Neural cell (in vitro differentiated cells): ENCODE data around the gene MSGN1.

Experiments
- CTCF ChIP-seq: fragments of 450-650 bp; IDR thresholded peaks from 2 replicates; pipeline ENCODE4 v1.5.1; 2014; ENCODE audit warnings: antibody characterized with exemption, mild to moderate bottlenecking, moderate library complexity; ENCODE audit not compliant: poor library complexity, severe bottlenecking
- EZH2 ChIP-seq: fragments of 200-600, 300-800 bp; shearing (Covaris generic), sonication (generic); IDR thresholded peaks from 2 replicates; pipeline ENCODE4 v1.6.1; 2014; ENCODE audit warnings: antibody characterized with exemption, low read length, borderline replicate concordance, mild to moderate bottlenecking; ENCODE audit not compliant: insufficient read depth, poor library complexity, severe bottlenecking
- POLR2AphosphoS5 ChIP-seq: IDR thresholded peaks from 2 replicates; pipeline ENCODE4 v1.6.1; 2012
- REST ChIP-seq: IDR thresholded peaks from 2 replicates; pipeline ENCODE4 v1.6.1; 2012; ENCODE audit warnings: borderline replicate concordance

GRCh38 chr2:17803497-17803896, 12.8 kb upstream of the MSGN1 start:
- TF ChIP-seq CTCF, result no peak
- TF ChIP-seq REST, result no peak
- TF ChIP-seq EZH2, result no peak
- no peak for TF ChIP-seq POLR2AphosphoS5
